K562 (cell line): ENCODE results near the gene PEX11B. TPM values are rescaled to one million over a fixed set of nuclear protein-coding genes. Genes with fewer than 3 reads are reported as not detected.

Experiments used
- CHD7 ChIP-seq: fragments of 200-600 bp; sonication (generic); IDR thresholded peaks from one replicate; pipeline ENCODE4 v1.6.1; 2012; ENCODE audit warnings: mild to moderate bottlenecking, low read depth, low read length, inconsistent platforms
- EP300 ChIP-seq: IDR thresholded peaks from 2 replicates; pipeline ENCODE4 v1.6.1; 2012; ENCODE audit warnings: low read length, improper control_type of control experiment
- HBP1 ChIP-seq: fragments of 450-650 bp; formaldehyde crosslinking; IDR thresholded peaks from 2 replicates; pipeline ENCODE4 v1.4.0; 2022; ENCODE audit warnings: missing genetic modification characterization
- HDAC1 ChIP-seq, 2 experiments: fragments of 450-650 bp; IDR thresholded peaks; 2 replicates each; pipeline ENCODE4 v1.6.1; 2016 to 2017; ENCODE audit warnings: inconsistent platforms in 1 of 2, mild to moderate bottlenecking in 1 of 2, moderate library complexity in 1 of 2
- NR2C1 ChIP-seq, 2 experiments: fragments of 450-650 bp; IDR thresholded peaks; 2 replicates each; pipeline ENCODE4 v1.6.1; 2017; ENCODE audit warnings: mild to moderate bottlenecking in 2 of 2, antibody characterized with exemption in 1 of 2, inconsistent platforms in 1 of 2, missing compliant biosample characterization in 1 of 2, missing genetic modification characterization in 1 of 2
- PHF21A ChIP-seq: fragments of 450-650 bp; IDR thresholded peaks from 2 replicates; pipeline ENCODE4 v1.6.1; 2017; ENCODE audit warnings: low read depth, borderline replicate concordance
- ZNF12 ChIP-seq: sonication (generic); formaldehyde crosslinking; IDR thresholded peaks from 2 replicates; pipeline ENCODE4 v1.4.0; 2020; ENCODE audit warnings: mild to moderate bottlenecking, missing genetic modification reagents
- polyA plus RNA-seq, 8 experiments: library from polyadenylated mRNA; depleted of rRNA in 4 of 8; stranded (reverse) in 5 of 8; unstranded in 3 of 8; fragments of >200 nt; fragmentation: Nextera tagmentation in 2 of 8; fragmentation: Illumina TruSeq in 1 of 8; extraction: Ambion mirVana in 2 of 8; extraction: Trizol in 1 of 8; gene quantifications; 2 replicates each; pipeline versions ENCODE4 v1.2.1 to v1.2.3, GENCODE V29; 2011 to 2014; ENCODE audit warnings: inconsistent platforms in 1 of 8, missing spikeins in 1 of 8
- total RNA-seq, 7 experiments: library from RNA; depleted of rRNA in 6 of 7; stranded (reverse); fragments of >200 nt in 6 of 7; fragmentation: Illumina TruSeq in 2 of 7; extraction: Trizol in 2 of 7; gene quantifications; 2 replicates each; pipeline versions ENCODE4 v1.2.1 to v1.2.3, GENCODE V29; 2011 to 2021; ENCODE audit warnings: low replicate concordance in 1 of 7

PEX11B gene
- total and polyA plus RNA-seq, 9 of the 15 experiments (the other 6 are each of a cell fraction or from before 2014, with no cell fraction given): 13.2 to 60.0 (median 21.7) TPM

- TF ChIP-seq CHD7 (no peak), HBP1 (no peak), EP300 (0 out of 2 replicates have a peak, but pooled peaks have one; percentile 4), PHF21A (no peak), HDAC1 (IDR thresholded peaks at IDR 0.05) (peak in 1 of 2 experiments; percentile 13; a peak in 1 of 4 replicates), NR2C1 (IDR thresholded peaks at IDR 0.05) (no peak), NR2C1 (tag; IDR thresholded peaks at IDR 0.05) (no peak), ZNF12 (CRISPR knock-in tag) (no peak)
Observed at GRCh38 chr1:145956781-145957442, 38.4 kb upstream of the PEX11B start (continued).
